ENCODE measurements around the gene KCNS3.
A peak's percentile ranks its signal among the peaks of the same experiment; 100 is the strongest.

Gene KCNS3, protein sequence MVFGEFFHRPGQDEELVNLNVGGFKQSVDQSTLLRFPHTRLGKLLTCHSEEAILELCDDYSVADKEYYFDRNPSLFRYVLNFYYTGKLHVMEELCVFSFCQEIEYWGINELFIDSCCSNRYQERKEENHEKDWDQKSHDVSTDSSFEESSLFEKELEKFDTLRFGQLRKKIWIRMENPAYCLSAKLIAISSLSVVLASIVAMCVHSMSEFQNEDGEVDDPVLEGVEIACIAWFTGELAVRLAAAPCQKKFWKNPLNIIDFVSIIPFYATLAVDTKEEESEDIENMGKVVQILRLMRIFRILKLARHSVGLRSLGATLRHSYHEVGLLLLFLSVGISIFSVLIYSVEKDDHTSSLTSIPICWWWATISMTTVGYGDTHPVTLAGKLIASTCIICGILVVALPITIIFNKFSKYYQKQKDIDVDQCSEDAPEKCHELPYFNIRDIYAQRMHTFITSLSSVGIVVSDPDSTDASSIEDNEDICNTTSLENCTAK

DNA sequence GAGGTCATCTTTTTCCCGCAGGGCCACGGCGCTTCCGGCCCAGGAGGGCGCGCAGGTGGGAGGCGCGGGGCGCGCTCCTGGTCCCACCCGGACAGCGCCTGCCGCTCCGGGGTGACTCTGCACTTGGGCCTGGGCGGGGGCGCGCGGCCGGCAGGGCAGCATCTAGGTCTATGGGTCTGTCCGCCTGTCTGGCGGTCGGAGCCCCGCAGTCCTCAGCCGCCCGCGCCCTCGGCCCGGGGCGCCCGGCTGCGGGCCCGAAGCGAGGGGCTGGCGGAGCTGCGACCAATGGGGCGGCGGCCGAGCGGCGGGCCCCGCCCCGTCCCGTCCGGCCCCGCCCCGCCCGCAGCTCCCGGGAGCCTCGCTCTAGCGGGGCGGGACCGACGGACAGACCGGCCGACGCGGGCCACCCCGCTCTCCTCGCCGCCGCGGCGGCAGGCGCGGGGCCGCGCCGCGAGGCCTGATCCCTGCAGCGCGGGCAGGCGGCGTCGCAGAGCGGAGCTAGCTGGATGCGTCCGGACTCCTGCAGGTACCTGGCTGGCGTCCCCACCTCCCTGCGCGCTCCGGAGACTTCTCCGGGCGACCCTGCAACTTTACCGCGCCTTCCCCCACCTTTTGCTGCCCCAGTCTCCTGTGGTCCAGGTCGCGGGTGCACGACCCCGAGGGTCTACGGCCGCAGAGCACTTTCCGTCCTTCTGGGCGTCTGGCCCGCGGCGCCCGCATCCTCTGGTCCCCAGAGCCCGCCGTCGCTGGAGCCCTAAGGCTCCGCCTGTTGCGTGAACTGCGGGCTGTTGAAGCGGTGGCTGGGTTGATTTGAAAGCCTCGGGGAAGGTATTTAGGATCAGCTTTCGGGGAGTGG is at the start of gene KCNS3:
Gene KCNS3 (plus strand): TSS at position 387 of the 856 bp plus-strand sequence. CDS start 52,342 bp downstream, outside the sequence.
- Mint-ChIP-seq H3K9me3 (peaks cover 2% of the 10 kb centered on the region), H3K27ac (peak within 1 kb of the TSS; percentile 26), H3K4me1 (peaks cover 12% of the 10 kb centered on the region), H3K27me3 (peaks cover 28% of the 10 kb centered on the region), H3K4me3 (peak within 1 kb of the TSS; percentile 91), H3K36me3 (peaks cover 2% of the 10 kb centered on the region)
- ATAC-seq (ENCODE audit: low read depth) = peak; percentile 61
- peak; percentile 6 to 43 for DNase-seq (ENCODE audit: low spot score in 2 of 2)

DNA sequence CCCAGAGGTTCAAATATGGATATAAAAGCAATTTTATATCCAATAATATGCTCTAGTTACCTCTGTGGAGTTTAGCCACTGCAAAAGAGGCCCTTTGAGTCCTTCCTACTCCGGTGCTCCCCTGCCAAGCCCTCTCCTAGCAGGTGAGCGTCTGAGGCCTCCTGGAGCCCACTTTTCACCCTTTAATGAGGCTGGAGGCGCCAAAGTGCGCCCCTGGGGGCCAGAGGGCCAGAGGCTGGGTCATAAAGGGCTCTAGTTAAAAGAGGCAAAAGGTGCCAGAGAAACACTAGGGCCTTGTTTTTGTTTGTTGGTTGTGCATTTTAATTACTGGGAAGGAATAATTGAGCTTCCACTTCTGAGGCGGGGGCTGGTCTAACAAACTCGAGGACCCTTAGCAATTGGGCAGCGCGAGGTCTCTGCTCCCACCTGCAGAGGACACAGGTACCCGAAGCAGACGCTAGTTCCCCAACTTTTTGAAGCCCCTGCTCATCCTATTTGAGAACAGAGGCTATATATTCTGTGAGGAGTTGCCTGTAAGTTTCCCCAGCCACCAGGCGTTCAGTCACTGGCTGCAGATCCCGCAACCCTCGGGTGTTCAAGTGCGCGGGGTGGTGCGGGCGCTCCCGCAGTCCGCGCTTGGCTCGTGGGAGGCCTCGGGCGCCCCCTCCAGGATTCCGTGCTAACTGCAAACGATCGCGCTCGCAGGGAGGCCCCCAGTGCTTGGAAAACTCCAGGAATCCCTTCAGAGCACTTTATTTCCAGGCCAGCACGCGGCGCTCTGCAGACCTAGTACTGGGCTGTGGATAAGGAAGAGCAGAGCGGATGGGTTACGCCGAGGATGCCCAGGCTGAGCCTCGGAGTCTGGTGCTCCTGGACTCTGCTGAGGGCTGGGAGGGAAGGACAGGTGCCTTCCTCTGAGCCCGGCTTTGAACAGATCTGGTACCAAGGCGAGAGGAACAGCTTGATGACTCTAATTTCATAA is 48.1 kb upstream of the KCNS3 start:
- H3K27ac Mint-ChIP-seq = no peak overlapping the region
- peak; percentile 75 to 85 for DNase-seq (ENCODE audit: low spot score in 2 of 2)
- peak; percentile 92 for ATAC-seq (ENCODE audit: low read depth)
- peaks cover 12% of the 10 kb centered on the region for H3K4me1 Mint-ChIP-seq
- no peaks in the 10 kb centered on the region for H3K36me3 Mint-ChIP-seq
- no peaks in the 10 kb centered on the region for H3K27me3 Mint-ChIP-seq
- H3K4me3 Mint-ChIP-seq = peak overlapping the region; percentile 49
- peaks cover 3% of the 10 kb centered on the region for H3K9me3 Mint-ChIP-seq

DNA sequence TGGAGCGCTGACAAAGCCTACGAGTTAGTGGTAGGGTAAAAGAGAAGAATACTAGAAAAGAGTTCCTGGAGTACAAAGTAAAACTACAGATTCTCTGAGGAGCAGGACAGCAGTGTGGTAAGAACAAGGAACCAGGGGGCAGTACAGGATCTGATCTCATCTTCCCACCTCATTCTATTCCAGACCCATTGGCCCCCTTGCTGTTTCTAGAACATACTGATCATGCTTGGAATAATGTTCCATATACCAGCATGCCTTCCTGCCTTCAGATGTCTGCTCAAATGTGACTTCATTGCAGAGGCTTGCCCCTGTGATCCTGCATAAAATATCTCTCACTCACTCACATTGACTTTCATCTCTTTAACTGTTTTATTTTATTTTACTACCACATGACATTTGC is 43.0 kb upstream of the KCNS3 start:
- H3K4me1 Mint-ChIP-seq = peaks cover 3% of the 10 kb centered on the region
- no peaks in the 10 kb centered on the region for H3K36me3 Mint-ChIP-seq
- ATAC-seq (ENCODE audit: low read depth) (no peak), DNase-seq (ENCODE audit: low spot score in 2 of 2) (no peak)
- no peak overlapping the region for H3K4me3 Mint-ChIP-seq
- no peaks in the 10 kb centered on the region for H3K9me3 Mint-ChIP-seq
- no peaks in the 10 kb centered on the region for H3K27me3 Mint-ChIP-seq
- H3K27ac Mint-ChIP-seq = no peak overlapping the region

DNA sequence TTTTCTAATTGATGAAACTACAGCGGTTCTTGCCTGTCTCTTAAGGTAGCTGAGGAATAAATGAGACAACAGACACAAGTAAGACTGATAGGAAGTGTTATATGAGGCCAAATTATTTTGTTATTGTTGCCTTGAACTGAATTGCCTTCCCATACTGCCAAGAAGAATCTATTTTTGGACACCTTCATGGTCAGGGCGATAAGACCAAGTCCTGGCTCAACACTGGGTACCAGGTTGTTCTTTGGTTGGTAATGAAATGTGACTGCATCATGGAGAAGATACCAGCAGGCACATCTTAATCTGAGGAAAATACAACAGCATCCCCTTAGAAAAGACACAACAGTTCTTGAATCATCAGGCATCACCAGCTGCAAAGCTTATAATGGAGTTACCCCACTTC is 38.5 kb upstream of the KCNS3 start:
- DNase-seq (ENCODE audit: low spot score in 2 of 2) (no peak), ATAC-seq (ENCODE audit: low read depth) (no peak)
- H3K27me3 Mint-ChIP-seq = no peaks in the 10 kb centered on the region
- no peaks in the 10 kb centered on the region for H3K4me1 Mint-ChIP-seq
- H3K27ac Mint-ChIP-seq = no peak overlapping the region
- no peaks in the 10 kb centered on the region for H3K9me3 Mint-ChIP-seq
- H3K4me3 Mint-ChIP-seq = no peak overlapping the region
- no peaks in the 10 kb centered on the region for H3K36me3 Mint-ChIP-seq

DNA sequence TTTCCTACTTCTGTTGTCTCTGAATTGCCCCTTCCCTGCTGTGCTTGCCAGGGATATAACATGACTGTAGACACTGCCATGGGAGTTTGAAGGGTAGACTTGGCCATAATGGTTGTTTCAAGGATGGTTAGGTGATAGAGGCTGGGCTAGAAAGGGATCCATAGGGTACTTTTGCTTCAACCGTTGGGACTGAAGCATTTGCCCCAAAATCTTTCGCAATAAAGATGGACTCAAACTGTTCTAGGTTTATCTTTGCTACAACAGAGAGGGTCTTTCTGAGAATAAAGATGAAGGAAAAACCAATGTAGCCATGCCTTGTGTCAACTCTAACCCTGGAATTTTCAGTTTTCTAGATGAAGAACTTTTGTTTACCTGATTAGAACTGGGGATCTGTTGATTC is 35.0 kb upstream of the KCNS3 start:
- Mint-ChIP-seq H3K36me3 (no peaks in the 10 kb centered on the region), H3K9me3 (no peaks in the 10 kb centered on the region), H3K27me3 (no peaks in the 10 kb centered on the region), H3K4me3 (no peak overlapping the region), H3K4me1 (no peaks in the 10 kb centered on the region), H3K27ac (no peak overlapping the region)
- DNase-seq (ENCODE audit: low spot score in 2 of 2) = no peak
- ATAC-seq (ENCODE audit: low read depth) = no peak

DNA sequence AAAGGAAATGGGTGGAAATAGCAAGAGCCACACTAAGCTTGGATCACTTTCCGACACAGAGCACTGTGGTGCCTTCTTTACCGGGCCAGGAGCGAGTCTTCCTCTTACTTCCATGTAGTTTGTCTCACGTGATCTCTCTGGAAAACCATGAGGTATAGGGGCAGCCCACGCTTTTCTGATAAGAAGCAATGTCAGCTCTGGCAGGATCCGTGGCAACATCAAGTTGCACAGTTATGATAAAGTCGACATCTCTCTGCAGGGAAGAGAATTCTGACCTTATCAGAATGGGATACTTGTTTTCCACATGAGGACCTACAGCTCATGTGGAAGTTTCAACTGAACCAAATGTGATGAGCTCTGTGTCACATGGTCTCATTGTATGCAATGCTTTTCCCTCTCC is 32.7 kb upstream of the KCNS3 start:
- no peak for ATAC-seq (ENCODE audit: low read depth)
- Mint-ChIP-seq H3K4me3 (no peak overlapping the region), H3K27ac (no peak overlapping the region), H3K9me3 (no peaks in the 10 kb centered on the region), H3K27me3 (no peaks in the 10 kb centered on the region), H3K36me3 (no peaks in the 10 kb centered on the region), H3K4me1 (no peaks in the 10 kb centered on the region)
- no peak for DNase-seq (ENCODE audit: low spot score in 2 of 2)

DNA sequence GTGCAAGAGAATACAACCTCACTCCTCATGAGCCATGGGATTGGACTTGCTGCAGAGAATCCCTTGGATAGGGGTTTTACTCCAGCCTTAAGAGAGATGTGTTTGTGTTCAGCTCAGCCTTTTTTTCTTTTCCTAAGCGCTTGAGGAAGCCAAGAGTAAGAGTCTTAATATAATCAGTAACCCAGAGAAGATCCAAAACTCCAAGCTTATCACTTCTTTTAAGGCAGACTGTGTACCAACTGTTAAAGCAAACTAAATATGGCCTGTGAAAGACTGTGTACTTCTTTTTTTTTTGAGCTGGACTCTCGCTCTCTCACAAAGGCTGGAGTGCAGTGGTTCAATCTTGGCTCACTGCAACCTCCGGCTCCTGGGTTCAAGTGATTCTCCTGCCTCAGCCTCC is 31.8 kb upstream of the KCNS3 start:
- H3K27ac Mint-ChIP-seq = no peak overlapping the region
- no peaks in the 10 kb centered on the region for H3K36me3 Mint-ChIP-seq
- no peaks in the 10 kb centered on the region for H3K4me1 Mint-ChIP-seq
- no peaks in the 10 kb centered on the region for H3K27me3 Mint-ChIP-seq
- H3K9me3 Mint-ChIP-seq = no peaks in the 10 kb centered on the region
- DNase-seq (ENCODE audit: low spot score in 2 of 2) = no peak
- no peak for ATAC-seq (ENCODE audit: low read depth)
- H3K4me3 Mint-ChIP-seq = no peak overlapping the region

DNA sequence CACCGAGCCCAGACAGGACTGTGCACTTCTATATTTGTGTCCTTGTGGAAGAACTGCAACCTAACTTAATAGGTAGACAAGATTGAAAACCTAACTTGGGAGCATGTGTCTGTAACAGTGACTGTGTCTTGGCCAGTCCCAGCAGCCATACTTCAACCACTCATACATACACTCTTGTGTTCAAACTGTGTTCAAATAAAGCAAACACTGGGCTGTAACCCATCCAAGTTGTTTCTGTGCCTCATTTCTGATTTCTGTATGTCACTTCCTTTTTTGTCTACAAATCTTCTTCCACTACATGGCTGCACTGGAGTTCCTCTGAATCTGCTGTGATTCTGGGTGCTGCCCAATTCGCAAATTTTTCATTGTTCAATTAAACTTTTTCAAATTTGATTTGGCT is 31.2 kb upstream of the KCNS3 start:
- Mint-ChIP-seq H3K27ac (no peak overlapping the region), H3K27me3 (no peaks in the 10 kb centered on the region), H3K36me3 (no peaks in the 10 kb centered on the region), H3K4me3 (no peak overlapping the region), H3K4me1 (peaks cover 2% of the 10 kb centered on the region), H3K9me3 (no peaks in the 10 kb centered on the region)
- no peak for ATAC-seq (ENCODE audit: low read depth)
- no peak for DNase-seq (ENCODE audit: low spot score in 2 of 2)

DNA sequence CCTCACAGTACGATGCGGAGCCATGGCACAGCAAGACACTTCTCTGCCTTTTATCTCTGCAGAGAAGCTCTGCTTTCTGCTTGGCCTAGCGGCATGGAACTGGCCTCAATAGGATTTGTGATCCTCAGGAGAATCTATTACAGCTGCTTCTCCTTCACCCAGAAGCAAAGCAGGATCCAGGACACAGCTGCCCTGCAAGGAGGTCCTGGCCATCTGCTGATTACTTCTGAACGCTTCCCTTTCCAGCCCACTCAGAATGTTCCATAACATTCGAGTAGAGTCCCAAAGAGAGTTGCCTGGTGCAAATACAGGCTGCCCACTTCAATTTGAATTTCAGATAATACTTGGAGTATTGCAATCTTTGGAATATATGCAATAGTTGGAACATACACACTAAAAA is 29.2 kb upstream of the KCNS3 start:
- H3K27me3 Mint-ChIP-seq = peaks cover 6% of the 10 kb centered on the region
- peaks cover 2% of the 10 kb centered on the region for H3K4me1 Mint-ChIP-seq
- no peak overlapping the region for H3K27ac Mint-ChIP-seq
- ATAC-seq (ENCODE audit: low read depth) (no peak), DNase-seq (ENCODE audit: low spot score in 2 of 2) (no peak)
- no peaks in the 10 kb centered on the region for H3K36me3 Mint-ChIP-seq
- H3K4me3 Mint-ChIP-seq = no peak overlapping the region
- H3K9me3 Mint-ChIP-seq = no peaks in the 10 kb centered on the region

DNA sequence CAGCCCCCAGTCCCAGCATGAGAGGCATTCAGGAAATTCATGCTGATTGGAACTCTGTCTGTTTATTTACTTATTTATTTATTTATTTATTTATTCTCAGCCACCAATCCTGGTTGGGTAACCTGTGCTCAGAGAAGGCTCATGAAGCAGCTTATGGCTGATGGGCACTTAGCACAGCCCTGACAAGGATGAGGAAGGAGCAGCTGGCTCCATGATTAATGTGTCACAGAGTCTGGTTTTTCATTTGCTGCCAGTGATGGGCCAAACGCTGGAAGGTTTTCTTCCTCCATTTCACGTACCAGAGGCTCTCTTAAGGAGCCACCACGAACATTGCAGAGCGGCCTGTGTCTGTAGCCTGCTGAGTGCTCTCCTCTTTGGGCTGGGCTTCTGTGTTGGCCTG is 28.3 kb upstream of the KCNS3 start:
- Mint-ChIP-seq H3K4me1 (peaks cover 2% of the 10 kb centered on the region), H3K27ac (no peak overlapping the region), H3K4me3 (no peak overlapping the region), H3K36me3 (no peaks in the 10 kb centered on the region), H3K9me3 (no peaks in the 10 kb centered on the region), H3K27me3 (peaks cover 6% of the 10 kb centered on the region)
- DNase-seq (ENCODE audit: low spot score in 2 of 2) (no peak), ATAC-seq (ENCODE audit: low read depth) (no peak)

DNA sequence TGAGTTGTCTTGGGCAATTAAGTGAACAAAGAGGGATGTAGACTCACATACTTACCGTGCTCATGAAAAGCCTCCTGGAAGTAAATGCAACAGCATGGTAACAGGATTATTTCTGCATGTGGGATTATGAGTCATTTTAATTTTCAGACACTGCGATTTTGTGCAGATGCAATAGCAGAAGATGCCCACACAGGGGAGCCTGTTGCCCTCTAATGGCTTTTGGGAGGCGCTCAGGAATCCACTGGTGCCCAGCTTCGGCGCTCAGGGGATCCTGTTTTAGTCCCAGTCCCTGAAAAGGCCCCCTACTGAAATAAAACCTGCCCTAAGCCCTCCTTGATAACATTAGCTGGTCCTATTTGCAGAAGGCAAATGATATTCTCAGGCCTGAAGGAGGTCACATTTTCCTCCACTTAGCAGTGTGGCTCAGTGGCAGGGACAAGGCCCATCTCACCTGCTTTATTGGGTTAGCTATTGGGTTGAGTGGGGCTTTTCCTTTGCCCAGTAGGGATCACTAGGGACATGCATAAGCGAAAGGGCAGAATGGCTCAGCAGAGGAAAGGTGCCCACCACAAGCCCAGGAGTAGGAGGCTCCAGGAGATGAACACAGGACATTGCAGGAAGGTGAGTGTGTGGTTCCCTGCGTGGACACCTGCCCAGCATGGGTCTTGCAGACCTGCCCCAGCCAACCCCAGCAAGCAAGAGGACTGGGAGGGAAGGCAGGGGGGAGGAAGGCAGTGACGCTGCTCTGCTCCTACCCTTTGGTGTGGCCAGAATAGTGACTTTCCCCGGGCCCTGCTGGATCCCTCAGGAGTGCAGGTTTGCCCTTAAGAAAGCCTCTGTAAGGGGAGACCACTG is 26.5 kb upstream of the KCNS3 start:
- Mint-ChIP-seq H3K4me1 (peaks cover 2% of the 10 kb centered on the region), H3K27me3 (peaks cover 6% of the 10 kb centered on the region), H3K36me3 (no peaks in the 10 kb centered on the region), H3K4me3 (no peak overlapping the region), H3K27ac (no peak overlapping the region), H3K9me3 (no peaks in the 10 kb centered on the region)
- DNase-seq (ENCODE audit: low spot score in 2 of 2) = peak; percentile 29 to 33
- ATAC-seq (ENCODE audit: low read depth) = peak; percentile 62

DNA sequence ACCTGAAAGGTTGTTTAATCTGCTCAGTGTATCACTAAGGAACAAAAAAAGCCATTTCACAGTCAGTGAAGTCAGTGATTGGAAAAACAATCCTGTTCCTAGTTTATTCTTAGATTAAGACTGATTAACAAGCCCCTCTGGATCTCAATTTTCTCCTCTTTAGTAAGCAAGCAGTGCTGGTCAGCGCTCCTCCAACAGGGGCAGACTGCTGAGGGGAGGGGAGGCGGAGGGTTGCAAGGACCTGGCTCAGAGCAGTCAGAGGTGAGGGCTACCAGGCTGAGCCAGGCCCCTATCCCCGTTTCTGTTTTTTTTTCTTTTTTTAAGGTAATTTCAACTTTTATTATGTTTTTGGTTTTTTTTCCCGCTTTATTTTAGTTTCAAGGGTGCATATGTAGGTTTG is 24.7 kb upstream of the KCNS3 start:
- Mint-ChIP-seq H3K27me3 (peaks cover 10% of the 10 kb centered on the region), H3K4me3 (no peak overlapping the region), H3K9me3 (no peaks in the 10 kb centered on the region), H3K27ac (no peak overlapping the region), H3K36me3 (no peaks in the 10 kb centered on the region), H3K4me1 (peaks cover 2% of the 10 kb centered on the region)
- ATAC-seq (ENCODE audit: low read depth) = no peak
- DNase-seq (ENCODE audit: low spot score in 2 of 2) = no peak

DNA sequence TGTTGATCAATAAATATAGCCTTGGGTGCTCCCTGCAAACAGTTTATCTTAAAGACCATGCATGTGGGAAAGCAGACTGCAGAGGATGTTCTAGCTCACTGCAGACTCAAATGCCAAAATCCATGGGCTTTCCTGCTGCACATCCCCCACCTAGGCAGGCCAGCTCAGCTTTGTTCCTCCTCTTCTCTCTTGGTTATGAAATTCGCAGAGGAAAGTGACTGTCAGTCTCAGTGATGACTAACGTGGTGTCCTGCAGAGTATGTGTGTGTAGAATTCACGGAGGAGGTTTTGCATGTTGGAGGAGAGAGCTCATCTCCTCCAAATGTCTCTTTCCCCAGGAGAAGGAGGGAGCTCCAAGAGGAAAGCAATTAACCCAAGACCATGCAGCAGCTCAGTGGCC is 21.4 kb upstream of the KCNS3 start:
- Mint-ChIP-seq H3K27ac (no peak overlapping the region), H3K9me3 (no peaks in the 10 kb centered on the region), H3K27me3 (peaks cover 20% of the 10 kb centered on the region), H3K4me3 (no peak overlapping the region), H3K4me1 (peaks cover under 1% of the 10 kb centered on the region), H3K36me3 (peaks cover 1% of the 10 kb centered on the region)
- no peak for ATAC-seq (ENCODE audit: low read depth)
- DNase-seq (ENCODE audit: low spot score in 2 of 2) = no peak

Measured in memory B cell (primary cell).